Muscle of leg (tissue), 11 donors: ENCODE data around the gene RNU6-1. TPM values are rescaled to one million over a fixed set of nuclear protein-coding genes. Genes with fewer than 3 reads are reported as not detected.

Source experiments
- DNase-seq: peaks from one replicate; pipeline ENCODE4 v3.0.0; 2013
- H3K27ac ChIP-seq: one replicate; pipeline ENCODE4 v1.5.1; 2013; ENCODE audit warnings: mild to moderate bottlenecking, low read length, control low read depth
- H3K27me3 ChIP-seq: one replicate; pipeline ENCODE4 v1.6.1; 2013; ENCODE audit warnings: low read length; ENCODE audit not compliant: control insufficient read depth, insufficient read depth
- H3K36me3 ChIP-seq: one replicate; pipeline ENCODE4 v1.6.1; 2013; ENCODE audit warnings: low read length; ENCODE audit not compliant: control insufficient read depth, insufficient read depth
- H3K4me1 ChIP-seq: one replicate; pipeline ENCODE4 v1.6.1; 2013; ENCODE audit warnings: low read length; ENCODE audit not compliant: control insufficient read depth, insufficient read depth
- H3K4me3 ChIP-seq: one replicate; pipeline ENCODE4 v1.5.1; 2013; ENCODE audit warnings: low read length, control low read depth
- H3K9me3 ChIP-seq: replicated peaks from 2 replicates; pipeline ENCODE4 v1.6.1; 2013; ENCODE audit warnings: low read depth, low read length; ENCODE audit not compliant: control insufficient read depth
- WGBS: methylation state at CpG from one replicate; pipeline ENCODE4 v1.1.5; 2013; ENCODE audit warnings: missing lambda C conversion rate; ENCODE audit not compliant: insufficient coverage; 5-methylcytosine and 5-hydroxymethylcytosine counted together
- polyA plus RNA-seq, 8 donors: library from polyadenylated mRNA; unstranded; fragments of 120-200 nt; gene quantifications; one replicate each; pipeline versions ENCODE4 v1.2.1 to v1.2.3, GENCODE V29; 2013; ENCODE audit warnings: inconsistent platforms in 1 of 8, low replicate concordance in 1 of 8; ENCODE audit not compliant: insufficient read length in 8 of 8, insufficient read depth in 1 of 8
- total RNA-seq: library from RNA; stranded (reverse); fragments of 120-200 nt; gene quantifications from one replicate; pipeline ENCODE4 v1.2.4, GENCODE V29; 2013

Gene RNU6-1
- total and polyA plus RNA-seq, 9 donors: not detected

DNA sequence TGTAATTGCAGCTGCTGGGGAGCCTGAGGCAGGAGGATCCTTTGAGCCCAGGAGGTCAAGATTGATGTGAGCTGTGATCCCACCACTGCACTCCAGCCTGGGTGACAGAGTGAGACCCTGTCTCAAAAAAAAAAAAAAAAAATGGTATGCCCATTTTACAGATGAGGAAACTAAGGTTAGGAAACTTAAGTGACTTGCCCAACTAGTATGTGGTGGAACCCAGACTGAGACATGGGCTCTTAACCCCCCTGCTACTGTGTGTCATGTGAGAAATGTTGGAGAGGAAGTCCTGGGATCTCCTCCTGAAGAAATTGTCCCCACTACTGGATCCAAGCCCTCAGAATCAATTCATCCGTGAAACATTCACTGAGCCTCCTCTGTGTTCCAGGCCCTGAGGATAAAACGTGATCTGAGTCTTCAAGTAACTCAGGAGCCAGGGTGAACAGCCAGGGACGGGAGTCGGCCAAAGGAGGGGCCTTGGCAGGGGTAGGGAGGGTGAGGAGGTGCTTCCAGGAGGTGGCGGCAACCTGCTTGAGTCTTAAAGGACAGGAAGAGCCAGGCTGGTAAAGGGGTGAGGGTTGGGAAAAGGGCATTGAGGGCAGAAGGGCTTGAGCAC lies 19.6 kb upstream of the RNU6-1 start:
- Histone ChIP-seq H3K27me3 (peaks cover 2% of the 10 kb centered on the region), H3K36me3 (no peaks in the 10 kb centered on the region), H3K4me1 (peaks cover 6% of the 10 kb centered on the region), H3K4me3 (no peak overlapping the region), H3K27ac (no peak overlapping the region), H3K9me3 (no peaks in the 10 kb centered on the region)
- DNase-seq: no peak
- WGBS: 46% methylated on average over 3 of the region's 5 CpGs

GRCh38 chr15:67857220-67857619 lies 17.4 kb upstream of the RNU6-1 start:
- Histone ChIP-seq H3K36me3 (no peaks in the 10 kb centered on the region), H3K4me1 (no peaks in the 10 kb centered on the region), H3K27me3 (no peaks in the 10 kb centered on the region), H3K9me3 (no peaks in the 10 kb centered on the region), H3K27ac (no peak overlapping the region), H3K4me3 (no peak overlapping the region)
- WGBS: 69% methylated on average over 2 of the region's 3 CpGs
- no peak for DNase-seq

DNA sequence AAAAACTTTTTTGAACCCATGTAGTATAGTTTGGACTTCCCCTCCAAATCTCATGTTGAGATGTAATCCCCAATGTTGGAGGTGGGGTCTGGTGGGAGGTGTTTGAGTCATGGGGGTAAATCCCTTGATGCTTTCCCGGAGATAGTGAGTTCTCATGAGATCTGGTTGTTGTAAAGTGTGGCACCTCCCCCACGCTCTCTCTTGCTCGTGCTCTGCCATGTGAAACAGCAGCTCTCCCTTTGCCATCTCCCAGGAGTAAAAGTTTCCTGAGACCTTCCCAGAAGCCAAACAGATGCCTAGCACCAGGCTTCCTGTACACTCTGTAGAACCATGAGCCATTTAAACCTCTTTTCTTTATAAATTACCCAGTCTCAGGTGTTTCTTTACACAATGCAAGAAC lies 16.0 kb upstream of the RNU6-1 start:
- Histone ChIP-seq H3K36me3 (no peaks in the 10 kb centered on the region), H3K9me3 (no peaks in the 10 kb centered on the region), H3K27ac (no peak overlapping the region), H3K27me3 (no peaks in the 10 kb centered on the region), H3K4me3 (no peak overlapping the region), H3K4me1 (no peaks in the 10 kb centered on the region)
- WGBS: 52% methylated on average over 2 of the region's 3 CpGs
- no peak for DNase-seq

DNA sequence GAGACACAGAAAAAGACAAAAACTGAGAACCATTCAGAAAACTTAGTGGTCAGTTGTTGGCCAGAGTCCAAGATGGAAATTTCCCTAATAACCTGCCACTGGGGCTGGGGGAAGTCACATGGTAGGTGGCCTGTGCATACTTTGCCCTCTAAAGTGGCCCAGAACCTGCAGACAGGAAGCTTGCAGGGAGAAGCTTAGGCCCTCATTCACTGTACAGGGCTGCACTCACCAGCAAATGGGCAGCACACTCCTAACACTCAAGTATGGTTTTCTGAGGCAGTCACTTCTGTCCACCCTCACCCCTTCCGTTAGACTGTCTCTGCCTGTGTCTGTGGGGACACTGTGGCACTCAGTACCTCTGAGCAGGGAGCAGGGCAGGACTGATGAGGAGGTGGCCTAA lies 14.5 kb upstream of the RNU6-1 start:
- H3K27ac ChIP-seq: no peak overlapping the region
- no peak overlapping the region for H3K4me3 ChIP-seq
- H3K4me1 ChIP-seq: no peaks in the 10 kb centered on the region
- H3K27me3 ChIP-seq: no peaks in the 10 kb centered on the region
- WGBS: 80% methylated on average over 1 of the region's 1 CpG
- no peaks in the 10 kb centered on the region for H3K36me3 ChIP-seq
- peaks cover 3% of the 10 kb centered on the region for H3K9me3 ChIP-seq
- DNase-seq: no peak

DNA sequence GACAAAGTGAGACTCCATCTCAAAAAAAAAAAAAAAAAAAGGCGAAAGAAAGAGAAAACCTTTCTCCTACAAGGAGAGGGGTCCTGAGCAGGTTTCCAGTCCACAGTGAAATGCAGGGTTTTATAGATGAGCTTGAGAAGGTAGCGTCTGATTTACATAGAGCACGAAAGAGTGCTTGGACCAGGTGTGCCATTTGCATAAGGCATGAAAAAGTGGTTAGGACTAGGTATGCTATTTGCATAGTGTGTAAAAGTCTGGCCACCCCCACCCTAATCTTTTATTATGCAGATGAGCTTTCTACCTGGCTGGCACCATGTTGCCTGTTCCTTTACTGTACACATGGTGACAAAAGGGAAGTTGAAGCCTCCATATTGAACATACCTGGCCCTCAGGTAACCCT lies 13.6 kb upstream of the RNU6-1 start:
- Histone ChIP-seq H3K4me3 (no peak overlapping the region), H3K9me3 (peaks cover 4% of the 10 kb centered on the region), H3K4me1 (no peaks in the 10 kb centered on the region), H3K27ac (no peak overlapping the region), H3K36me3 (no peaks in the 10 kb centered on the region), H3K27me3 (no peaks in the 10 kb centered on the region)
- no peak for DNase-seq
- no CpG with 5 or more reads among the region's 3 CpGs for WGBS

GRCh38 chr15:67852418-67852817 lies 12.6 kb upstream of the RNU6-1 start:
- no peak overlapping the region for H3K4me3 ChIP-seq
- DNase-seq: no peak
- no peak overlapping the region for H3K27ac ChIP-seq
- peaks cover 4% of the 10 kb centered on the region for H3K9me3 ChIP-seq
- H3K4me1 ChIP-seq: no peaks in the 10 kb centered on the region
- WGBS: 86% methylated on average over 1 of the region's 3 CpGs
- no peaks in the 10 kb centered on the region for H3K36me3 ChIP-seq
- no peaks in the 10 kb centered on the region for H3K27me3 ChIP-seq

DNA sequence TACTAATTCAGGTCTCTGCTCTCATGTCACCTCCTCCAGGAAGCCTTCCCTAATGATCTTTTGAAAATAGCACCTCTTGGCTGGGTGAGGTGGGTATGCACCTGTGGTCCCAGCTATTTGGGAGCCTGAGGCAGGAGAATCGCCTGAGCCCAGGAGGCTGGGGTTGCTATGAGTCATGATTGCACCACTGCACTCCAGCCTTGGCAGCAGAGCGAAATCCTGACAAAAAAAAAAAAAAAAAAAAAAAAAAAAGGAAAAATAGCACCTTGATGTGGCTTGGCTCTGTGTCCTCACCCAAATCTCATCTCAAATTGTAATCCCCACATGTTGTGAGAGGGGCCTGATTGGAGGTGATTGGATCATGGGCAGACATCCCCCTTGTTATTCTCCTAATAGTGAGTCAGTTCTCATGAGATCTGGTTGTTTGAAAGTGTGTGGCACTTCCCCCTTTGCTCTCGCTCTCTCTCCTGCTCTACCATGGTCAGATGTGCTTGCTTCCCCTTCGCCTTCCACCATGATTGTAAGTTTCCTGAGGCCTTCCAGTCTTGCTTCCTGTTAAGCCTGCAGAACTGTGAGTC lies 11.2 kb upstream of the RNU6-1 start:
- Histone ChIP-seq H3K36me3 (no peaks in the 10 kb centered on the region), H3K4me3 (no peak overlapping the region), H3K4me1 (no peaks in the 10 kb centered on the region), H3K9me3 (peaks cover 4% of the 10 kb centered on the region), H3K27ac (no peak overlapping the region), H3K27me3 (no peaks in the 10 kb centered on the region)
- no peak for DNase-seq
- WGBS: no CpG with 5 or more reads among the region's 4 CpGs

GRCh38 chr15:67850336-67850735 lies 10.5 kb upstream of the RNU6-1 start:
- H3K27me3 ChIP-seq: no peaks in the 10 kb centered on the region
- peaks cover 4% of the 10 kb centered on the region for H3K9me3 ChIP-seq
- no peak overlapping the region for H3K27ac ChIP-seq
- no peak overlapping the region for H3K4me3 ChIP-seq
- no peaks in the 10 kb centered on the region for H3K36me3 ChIP-seq
- no peak for DNase-seq
- no peaks in the 10 kb centered on the region for H3K4me1 ChIP-seq
- 32% methylated on average over 7 of the region's 7 CpGs for WGBS

GRCh38 chr15:67849538-67849937 lies 9.7 kb upstream of the RNU6-1 start:
- WGBS: no CpG with 5 or more reads among the region's 1 CpG
- H3K4me1 ChIP-seq: no peaks in the 10 kb centered on the region
- H3K36me3 ChIP-seq: no peaks in the 10 kb centered on the region
- peaks cover 4% of the 10 kb centered on the region for H3K9me3 ChIP-seq
- H3K4me3 ChIP-seq: no peak overlapping the region
- no peak overlapping the region for H3K27ac ChIP-seq
- no peak for DNase-seq
- no peaks in the 10 kb centered on the region for H3K27me3 ChIP-seq

GRCh38 chr15:67845974-67846373 lies 6.1 kb upstream of the RNU6-1 start:
- 74% methylated on average over 2 of the region's 5 CpGs for WGBS
- no peak for DNase-seq
- Histone ChIP-seq H3K4me3 (no peak overlapping the region), H3K4me1 (peaks cover 19% of the 10 kb centered on the region), H3K36me3 (no peaks in the 10 kb centered on the region), H3K27ac (no peak overlapping the region), H3K9me3 (peaks cover 4% of the 10 kb centered on the region), H3K27me3 (no peaks in the 10 kb centered on the region)
